Endodermal cell (in vitro differentiated cells): ENCODE data around the gene WSCD2. TPM values are rescaled to one million over a fixed set of nuclear protein-coding genes. Genes with fewer than 3 reads are reported as not detected.

Experiments used
- DNase-seq: peaks from one replicate; pipeline ENCODE4 v3.0.0-alpha.2; 2017
- H3K27ac ChIP-seq: 2 replicates; pipeline ENCODE4 v1.5.1; 2013; ENCODE audit warnings: mild to moderate bottlenecking, low read depth, low read length, moderate library complexity
- H3K27me3 ChIP-seq: 2 replicates; pipeline ENCODE4 v1.6.1; 2013; ENCODE audit warnings: mild to moderate bottlenecking, low read length, moderate library complexity; ENCODE audit not compliant: insufficient read depth, control insufficient read depth, poor library complexity, severe bottlenecking
- H3K36me3 ChIP-seq: 2 replicates; pipeline ENCODE4 v1.7.0; 2013; ENCODE audit warnings: mild to moderate bottlenecking, low read length, moderate library complexity; ENCODE audit not compliant: control insufficient read depth, insufficient read depth
- H3K4me1 ChIP-seq: one replicate; pipeline ENCODE4 v1.7.0; 2013; ENCODE audit warnings: low read length; ENCODE audit not compliant: control insufficient read depth, insufficient read depth
- H3K4me3 ChIP-seq: 2 replicates; pipeline ENCODE4 v1.5.1; 2013; ENCODE audit warnings: mild to moderate bottlenecking, low read length, moderate library complexity
- H3K9ac ChIP-seq: 2 replicates; pipeline ENCODE4 v1.6.1; 2013; ENCODE audit warnings: mild to moderate bottlenecking, low read length, moderate library complexity; ENCODE audit not compliant: poor library complexity, severe bottlenecking; ENCODE audit errors: extremely low read depth
- H3K9me3 ChIP-seq: 2 replicates; pipeline ENCODE4 v1.6.1; 2013; ENCODE audit warnings: mild to moderate bottlenecking, low read length, moderate library complexity; ENCODE audit not compliant: control insufficient read depth
- H3K27ac Mint-ChIP-seq: 2 replicates; pipeline ENCODE4 v1.8.0; 2020; ENCODE audit warnings: mixed read lengths
- H3K27me3 Mint-ChIP-seq: 2 replicates; pipeline ENCODE4 v1.8.0; 2021; ENCODE audit warnings: mild to moderate bottlenecking, mixed read lengths; ENCODE audit not compliant: insufficient read depth
- H3K36me3 Mint-ChIP-seq: 2 replicates; pipeline ENCODE4 v1.8.0; 2020; ENCODE audit warnings: low read depth, mixed read lengths
- H3K4me1 Mint-ChIP-seq: 2 replicates; pipeline ENCODE4 v1.8.0; 2020; ENCODE audit warnings: mixed read lengths
- H3K4me3 Mint-ChIP-seq: 2 replicates; pipeline ENCODE4 v1.8.0; 2020; ENCODE audit warnings: mild to moderate bottlenecking, moderate library complexity, mixed read lengths
- H3K9me3 Mint-ChIP-seq: 2 replicates; pipeline ENCODE4 v1.8.0; 2020; ENCODE audit warnings: mild to moderate bottlenecking, mixed read lengths
- CTCF ChIP-seq: fragments of 200-600 bp; sonication (generic); conservative IDR thresholded peaks from 2 replicates; pipeline ENCODE4 v1.5.0; 2021; ENCODE audit warnings: antibody characterized with exemption, mild to moderate bottlenecking
- WGBS, 2 experiments: methylation state at CpG; one replicate each; pipeline versions ENCODE4 v1.1.5 to v1.1.7; 2013; ENCODE audit warnings: missing lambda C conversion rate in 2 of 2, mixed read lengths in 1 of 2; ENCODE audit not compliant: insufficient coverage in 1 of 2, insufficient read length in 1 of 2; 5-methylcytosine and 5-hydroxymethylcytosine counted together
- total RNA-seq, 2 donors: library from RNA; stranded (reverse); fragmentation: NEBNext Ultra II Directional in 1 of 2; extraction: Animal tissue kit (Norgen Biotek cat#: 25700) in 1 of 2; gene quantifications; 2 replicates in 1 of 2; 3 replicates in 1 of 2; pipeline ENCODE4 v1.2.1, GENCODE V29; 2021

The WSCD2 gene
- total RNA-seq, 2 donors from 2014 or later = 0.80 to 1.3 TPM

DNA sequence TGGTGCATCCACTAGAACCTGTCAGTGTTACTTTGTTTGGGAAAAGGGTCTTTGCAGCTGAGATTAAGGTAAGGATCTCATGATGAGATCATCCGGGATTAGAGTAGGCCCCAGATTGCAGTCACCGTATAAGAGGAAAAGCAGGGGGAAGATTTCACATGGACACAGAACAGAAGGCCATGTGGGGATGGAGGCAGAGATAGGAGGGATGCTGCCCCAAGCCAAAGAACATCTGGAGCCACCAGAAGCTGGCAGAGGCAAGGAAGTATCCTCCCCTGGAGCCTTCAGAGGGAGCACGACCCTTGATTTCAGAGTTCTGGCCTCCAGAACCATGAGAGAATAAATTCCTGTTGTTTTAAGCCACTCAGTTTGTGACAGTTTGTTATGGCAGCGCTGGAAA, 170.4 kb downstream of the WSCD2 start:
- H3K4me3 ChIP-seq = no peak overlapping the region
- H3K4me1 ChIP-seq = peaks cover 9% of the 10 kb centered on the region
- Mint-ChIP-seq H3K9me3 (no peaks in the 10 kb centered on the region), H3K36me3 (no peaks in the 10 kb centered on the region), H3K27me3 (no peaks in the 10 kb centered on the region), H3K4me1 (peaks cover 22% of the 10 kb centered on the region), H3K27ac (no peak overlapping the region), H3K4me3 (no peak overlapping the region)
- H3K9ac ChIP-seq = no peak overlapping the region
- H3K27ac ChIP-seq = no peak overlapping the region
- no peaks in the 10 kb centered on the region for H3K36me3 ChIP-seq
- no peak for DNase-seq
- 95 to 100% methylated on average over 3 to 4 of the region's 4 CpGs for WGBS, 2 experiments
- H3K9me3 ChIP-seq = no peaks in the 10 kb centered on the region
- H3K27me3 ChIP-seq = no peaks in the 10 kb centered on the region
- no peak for TF ChIP-seq CTCF

Other genes starting within 250 kb of the WSCD2 start
- gene CMKLR1, start 210.0 kb downstream of the WSCD2 start, total RNA-seq = not detected